ENCODE data around the gene OSR1. TPM values are rescaled to one million over a fixed set of nuclear protein-coding genes. Genes with fewer than 3 reads are reported as not detected.

Gene OSR1
- total RNA-seq, result 62.4 and 120 TPM in 2 replicates

DNA sequence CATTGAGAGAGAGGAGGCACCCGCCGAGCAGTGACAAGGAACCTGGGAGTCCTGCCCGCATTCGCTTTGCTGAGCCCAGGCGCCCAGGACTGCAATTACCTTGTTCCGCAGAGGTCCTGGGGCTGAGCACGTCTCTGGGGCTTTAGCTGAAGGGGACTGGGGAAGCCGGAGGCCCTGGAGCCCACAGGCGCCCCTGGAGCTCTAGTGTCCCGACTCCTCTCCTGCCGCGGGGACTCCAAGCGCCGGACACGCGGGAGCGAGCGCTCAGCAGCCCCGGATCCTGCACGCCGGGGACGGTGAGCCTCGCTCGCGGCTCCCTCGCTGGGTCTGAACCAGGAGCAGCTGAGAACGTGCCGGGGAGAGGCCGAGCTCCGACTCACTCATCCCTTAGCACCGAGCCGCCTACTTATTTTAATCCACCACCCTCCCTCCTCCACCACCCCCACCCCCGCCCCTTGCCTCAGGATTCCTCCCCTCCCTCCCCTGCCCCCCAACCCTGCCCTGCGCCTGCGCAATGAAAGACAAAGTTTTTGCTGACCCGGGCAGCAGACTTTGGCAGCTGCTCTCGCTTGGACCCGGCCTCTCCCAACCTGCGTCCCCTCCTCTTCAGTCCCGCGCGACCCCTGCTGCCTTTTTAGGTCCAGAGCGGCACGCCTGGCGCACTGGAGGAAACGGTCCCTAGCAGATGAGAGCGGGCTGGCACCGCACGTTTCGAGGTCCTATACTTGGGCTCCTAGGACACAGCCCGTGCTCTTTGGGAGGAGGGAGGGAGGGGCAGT lies at the start of gene OSR1:
OSR1 (minus strand) TSS at position 382 of the 779 bp plus-strand sequence. CDS start 4,818 bp downstream, outside the sequence.

